GM21717 (cell line): ENCODE measurements around the gene TWF1.
"Not testable (repeated sequence)": the region's sequence is repeated elsewhere in the genome, so short reads cannot be mapped to it uniquely, and the experiment has no call there.

Experiments
- ATAC-seq: cut with Tn5 transposase; IDR thresholded peaks from one replicate; pipeline ENCODE4 v1.9.1; 2021; ENCODE audit warnings: mild to moderate bottlenecking, moderate library complexity; ENCODE audit not compliant: unreplicated experiment

TWF1 gene

GRCh38 chr12:43805860-43806736, at the start of gene TWF1:
Gene TWF1 (minus strand): TSS chr12:43806317. CDS start chr12:43806245, 72 bp downstream.
- peak; percentile 96 for ATAC-seq

- ATAC-seq, result no peak
These were observed 46.6 kb upstream of the TWF1 start for GRCh38 chr12:43852744-43853143.

- ATAC-seq, result no peak
These were observed 42.7 kb upstream of the TWF1 start for GRCh38 chr12:43848786-43849185.

- no peak for ATAC-seq
These were observed 42.0 kb upstream of the TWF1 start for GRCh38 chr12:43848226-43848507.

GRCh38 chr12:43847425-43848225, 41.5 kb upstream of the TWF1 start:
- not testable (repeated sequence) for ATAC-seq

- ATAC-seq, result no peak
These were observed 36.1 kb upstream of the TWF1 start for GRCh38 chr12:43842259-43842658.

- no peak for ATAC-seq
These were observed 35.1 kb upstream of the TWF1 start for GRCh38 chr12:43841253-43841652.

- ATAC-seq, result no peak
These were observed 34.2 kb upstream of the TWF1 start for GRCh38 chr12:43840338-43840737.

- ATAC-seq, result peak; percentile 29
These were observed 30.4 kb upstream of the TWF1 start for GRCh38 chr12:43836475-43836989.

- ATAC-seq, result peak; percentile 83
These were observed 29.7 kb upstream of the TWF1 start, which contains the start of gene TMEM117 for GRCh38 chr12:43835656-43836474. Gene TMEM117 (plus strand): TSS chr12:43836081.

GRCh38 chr12:43835264-43835655, 29.1 kb upstream of the TWF1 start:
- peak; percentile 8 for ATAC-seq

- ATAC-seq, result no peak
These were observed 26.5 kb upstream of the TWF1 start for GRCh38 chr12:43832463-43833168.

- ATAC-seq, result no peak
These were observed 21.0 kb upstream of the TWF1 start for GRCh38 chr12:43827093-43827492.

GRCh38 chr12:43826681-43827080, 20.6 kb upstream of the TWF1 start:
- ATAC-seq, result no peak

GRCh38 chr12:43824207-43824775, 18.2 kb upstream of the TWF1 start:
- ATAC-seq, result no peak

GRCh38 chr12:43816168-43816567, 10.1 kb upstream of the TWF1 start:
- ATAC-seq, result no peak

GRCh38 chr12:43815416-43815815, 9.3 kb upstream of the TWF1 start:
- no peak for ATAC-seq

GRCh38 chr12:43812926-43813325, 6.8 kb upstream of the TWF1 start:
- no peak for ATAC-seq

GRCh38 chr12:43812057-43812456, 5.9 kb upstream of the TWF1 start:
- no peak for ATAC-seq

- no peak for ATAC-seq
These were observed 1.3 kb upstream of the TWF1 start for GRCh38 chr12:43807386-43807785.
